B cell (primary cell): ENCODE results near the gene MRPL47. TPM values are rescaled to one million over a fixed set of nuclear protein-coding genes. Genes with fewer than 3 reads are reported as not detected.

Experiments used
- ATAC-seq: fragments of 200-7000 bp; cut with Tn5 transposase; one replicate; pipeline ENCODE4 v1.10.0; 2021; ENCODE audit warnings: low read depth, mild to moderate bottlenecking, moderate number of reproducible peaks, moderate library complexity
- CTCF ChIA-PET: fragments of 350-600 bp; sonication (Branson Sonifier 250); formaldehyde crosslinking; loops from one replicate; lab custom pipeline; 2021; ENCODE audit warnings: antibody characterized with exemption, inconsistent platforms; lab: Charles Lee
- POLR2A ChIA-PET: fragments of 350-600 bp; sonication (Branson Sonifier 250); formaldehyde crosslinking; loops from one replicate; lab custom pipeline; 2021; ENCODE audit warnings: antibody characterized with exemption; lab: Charles Lee
- DNase-seq: peaks from one replicate; pipeline ENCODE4 v3.0.0; 2013
- H2AFZ ChIP-seq: 2 replicates; pipeline ENCODE4 v1.6.1; 2012; ENCODE audit warnings: mild to moderate bottlenecking, low read depth, low read length; ENCODE audit not compliant: insufficient read depth, poor library complexity, severe bottlenecking
- H3K27ac ChIP-seq, 2 donors: 1 replicate in 1 of 2; 2 replicates in 1 of 2; pipeline ENCODE4 v1.5.1; 2012 to 2013; ENCODE audit warnings: low read length in 2 of 2, mild to moderate bottlenecking in 2 of 2, moderate library complexity in 1 of 2
- H3K27me3 ChIP-seq, 4 experiments: fragments of 200-600 bp in 1 of 4; sonication (generic) in 1 of 4; replicated peaks in 1 of 4; 1 replicate in 2 of 4; 2 replicates in 2 of 4; pipeline versions ENCODE4 v1.6.1 to v1.7.0; 2013 to 2016; ENCODE audit warnings: low read length in 3 of 4, mild to moderate bottlenecking in 2 of 4, mixed read lengths in 1 of 4, moderate library complexity in 1 of 4; ENCODE audit not compliant: insufficient read depth in 4 of 4, control insufficient read depth in 3 of 4; ENCODE audit errors: control extremely low read depth in 1 of 4
- H3K36me3 ChIP-seq, 2 experiments: replicated peaks in 1 of 2; 1 replicate in 1 of 2; 2 replicates in 1 of 2; pipeline versions ENCODE4 v1.6.1 to v1.7.1; 2013; ENCODE audit warnings: low read length in 1 of 2; ENCODE audit not compliant: insufficient read depth in 2 of 2, control insufficient read depth in 1 of 2; ENCODE audit errors: control extremely low read depth in 1 of 2, extremely low read depth in 1 of 2
- H3K4me1 ChIP-seq, 2 donors: fragments of 200-600 bp in 1 of 2; sonication (generic) in 1 of 2; 1 replicate in 1 of 2; 2 replicates in 1 of 2; pipeline versions ENCODE4 v1.5.1 to v1.6.1; 2013 to 2017; ENCODE audit warnings: low read length in 2 of 2; ENCODE audit not compliant: control insufficient read depth in 2 of 2, insufficient read depth in 2 of 2
- H3K4me2 ChIP-seq: replicated peaks from 2 replicates; pipeline ENCODE3; 2012; ENCODE audit warnings: mild to moderate bottlenecking, low read depth, low read length; ENCODE audit not compliant: poor library complexity, severe bottlenecking
- H3K4me3 ChIP-seq, 5 experiments: fragments of 200-600 bp in 1 of 5; sonication (generic) in 1 of 5; 1 replicate in 3 of 5; 2 replicates in 2 of 5; pipeline versions ENCODE4 v1.5.1 to v1.7.0; 2011 to 2016; ENCODE audit warnings: low read length in 4 of 5, mild to moderate bottlenecking in 4 of 5, low read depth in 2 of 5, control low read depth in 1 of 5, moderate library complexity in 1 of 5; ENCODE audit not compliant: insufficient read depth in 1 of 5; ENCODE audit errors: control extremely low read depth in 1 of 5, extremely low read depth in 1 of 5
- H3K79me2 ChIP-seq: fragments of 200-600 bp; sonication (generic); one replicate; pipeline ENCODE4 v1.6.0; 2016; ENCODE audit warnings: low read length; ENCODE audit not compliant: control insufficient read depth, insufficient read depth
- H3K9ac ChIP-seq: fragments of 200-600 bp; sonication (generic); 2 replicates; pipeline ENCODE4 v1.6.1; 2017; ENCODE audit warnings: mild to moderate bottlenecking, low read length, moderate library complexity
- H3K9me3 ChIP-seq, 3 donors: one replicate each; pipeline versions ENCODE4 v1.6.1 to v1.7.1; 2013; ENCODE audit warnings: low read length in 2 of 3; ENCODE audit not compliant: control insufficient read depth in 2 of 3, insufficient read depth in 1 of 3; ENCODE audit errors: control extremely low read depth in 1 of 3
- H4K20me1 ChIP-seq: 2 replicates; pipeline ENCODE4 v1.6.0; 2012; ENCODE audit warnings: mild to moderate bottlenecking, low read length; ENCODE audit not compliant: insufficient read depth, control insufficient read depth, poor library complexity, severe bottlenecking
- H3K27ac Mint-ChIP-seq: one replicate; pipeline ENCODE4 v1.8.0; 2021; ENCODE audit warnings: mixed read lengths
- H3K27me3 Mint-ChIP-seq: one replicate; pipeline ENCODE4 v1.8.0; 2021; ENCODE audit warnings: mixed read lengths
- H3K4me1 Mint-ChIP-seq: one replicate; pipeline ENCODE4 v1.8.0; 2021; ENCODE audit warnings: mixed read lengths
- H3K4me3 Mint-ChIP-seq: one replicate; pipeline ENCODE4 v1.8.0; 2021; ENCODE audit warnings: mixed read lengths
- H3K9me3 Mint-ChIP-seq: one replicate; pipeline ENCODE4 v1.8.0; 2022; ENCODE audit warnings: mixed read lengths; ENCODE audit not compliant: insufficient read depth
- CTCF ChIP-seq: fragments of 200-600 bp; IDR thresholded peaks from one replicate; pipeline ENCODE4 v1.8.0; 2022; ENCODE audit warnings: antibody characterized with exemption, mild to moderate bottlenecking
- EZH2 ChIP-seq: IDR thresholded peaks from 2 replicates; pipeline ENCODE4 v1.6.1; 2012; ENCODE audit warnings: borderline replicate concordance, low read depth, mild to moderate bottlenecking, moderate library complexity, low read length; ENCODE audit not compliant: insufficient read depth, poor library complexity, severe bottlenecking
- WGBS: methylation state at CpG from one replicate; pipeline ENCODE4 v1.1.5; 2013; ENCODE audit warnings: missing lambda C conversion rate; ENCODE audit not compliant: insufficient coverage; 5-methylcytosine and 5-hydroxymethylcytosine counted together
- intact Hi-C: fragments of 100-400 bp; cut with micrococcal nuclease; formaldehyde crosslinking; loops from one replicate; pipeline ENCODE4 v1.10.0; 2022
- polyA minus RNA-seq: library from RNA; depleted of rRNA, polyadenylated mRNA; stranded (reverse); fragments of >200 nt; gene quantifications from 2 replicates; pipeline ENCODE4 v1.2.3, GENCODE V29; 2012
- polyA plus RNA-seq: library from polyadenylated mRNA; depleted of rRNA; stranded (reverse); fragments of >200 nt; gene quantifications from 2 replicates; pipeline ENCODE4 v1.2.3, GENCODE V29; 2012
- total RNA-seq, 2 donors: library from RNA; stranded (reverse); fragments of 120-200 nt in 1 of 2; gene quantifications; 1 replicate in 1 of 2; 2 replicates in 1 of 2; pipeline versions ENCODE4 v1.2.3 to v1.2.4, GENCODE V29; 2013 to 2022

The MRPL47 gene
- total RNA-seq (20.2 and 22.0 TPM in 2 replicates), polyA plus RNA-seq (7.5 and 12.9 TPM in 2 replicates), polyA minus RNA-seq (4.6 and 6.7 TPM in 2 replicates)
- 29.8 TPM for total RNA-seq (2013)

GRCh38 chr3:179604321-179605078 is at the start of gene MRPL47, which contains the start of gene NDUFB5:
MRPL47 (minus strand) TSS chr3:179604638; CDS start chr3:179604624, 14 bp downstream.
NDUFB5 (plus strand) TSS chr3:179604794; CDS start chr3:179604816, 22 bp downstream.
- peaks cover 39 to 44% of the 10 kb centered on the region in 2 donors for H3K4me1 ChIP-seq
- peak within 1 kb of the TSS; percentile 65 to 96 (median 80) for H3K4me3 ChIP-seq
- H3K9me3 ChIP-seq, result no peaks in the 10 kb centered on the region
- Mint-ChIP-seq H3K27ac (peak within 1 kb of the TSS; percentile 98), H3K9me3 (no peaks in the 10 kb centered on the region), H3K4me1 (peaks cover 51% of the 10 kb centered on the region), H3K27me3 (no peaks in the 10 kb centered on the region), H3K4me3 (peak within 1 kb of the TSS; percentile 99)
- no peaks in the 10 kb centered on the region for H4K20me1 ChIP-seq
- DNase-seq (peak; percentile 96), ATAC-seq (peak; percentile 98)
- peaks cover 0 to 16% of the 10 kb centered on the region in 2 experiments for H3K36me3 ChIP-seq
- TF ChIP-seq CTCF (no peak), EZH2 (no peak)
- H2AFZ ChIP-seq, result peak within 1 kb of the TSS; percentile 92
- H3K4me2 ChIP-seq, result peak within 1 kb of the TSS; percentile 86
- H3K27me3 ChIP-seq, result no peaks in the 10 kb centered on the region
- POLR2A ChIA-PET, result interaction anchor here (0.6 to 1.2 kb wide), 3 partner anchors 195 to 457 kb away, joined by 3 to 11 read pairs (median 3); no protein-coding TSS in a partner anchor
- intact Hi-C loops, result loop anchor here (1.0 to 5.0 kb wide), 8 partner anchors 42 to 587 kb away; partner anchors contain the start of genes ACTL6A, GNB4, MFN1 and PIK3CA
- peak within 1 kb of the TSS; percentile 72 to 97 for H3K27ac ChIP-seq
- H3K9ac ChIP-seq, result peak within 1 kb of the TSS; percentile 96
- CTCF ChIA-PET, result interaction anchor here (1.0 to 1.5 kb wide), 4 partner anchors 14 to 48 kb away, joined by 3 to 9 read pairs (median 4); partner anchors contain the start of genes ACTL6A and USP13
- peaks cover 74% of the 10 kb centered on the region for H3K79me2 ChIP-seq
- 0% methylated on average over 34 of the region's 45 CpGs for WGBS
